Suprapubic skin (tissue), 3 donors: ENCODE measurements around the gene DHX30.

Experiments used
- CTCF ChIP-seq, 2 donors: fragments of 200-600 bp in 1 of 2; fragments of 450-650 bp in 1 of 2; sonication (generic) in 1 of 2; IDR thresholded peaks; one replicate each; pipeline ENCODE4 v1.5.1; 2016 to 2019; ENCODE audit warnings: antibody characterized with exemption in 2 of 2, mild to moderate bottlenecking in 1 of 2, moderate library complexity in 1 of 2
- EP300 ChIP-seq: sonication (generic); formaldehyde crosslinking; IDR thresholded peaks from one replicate; pipeline ENCODE4 v1.6.1; 2017; ENCODE audit warnings: antibody characterized with exemption

GRCh38 chr3:47778746-47779145 is 24.2 kb upstream of the DHX30 start:
- TF ChIP-seq CTCF (IDR thresholded peaks at IDR 0.05), result no peak
- TF ChIP-seq EP300, result no peak
